ENCODE measurements around the gene SPDYE6.
A peak's percentile ranks its signal among the peaks of the same experiment; 100 is the strongest.
"Not testable (repeated sequence)": the region's sequence is repeated elsewhere in the genome, so short reads cannot be mapped to it uniquely, and the experiment has no call there.

Gene SPDYE6

GRCh38 chr7:102363549-102364393 lies 7.5 kb upstream of the SPDYE6 start:
- peak; percentile 94 for DNase-seq

- DNase-seq: not testable (repeated sequence)
These were observed 9.3 kb downstream of the SPDYE6 start for GRCh38 chr7:102346983-102347382.

- not testable (repeated sequence) for DNase-seq
These were observed 15.5 kb downstream of the SPDYE6 start for GRCh38 chr7:102340599-102341368.

- not testable (repeated sequence) for DNase-seq
These were observed 18.8 kb downstream of the SPDYE6 start for GRCh38 chr7:102337420-102337819.

- DNase-seq: not testable (repeated sequence)
These were observed 19.2 kb downstream of the SPDYE6 start for GRCh38 chr7:102337002-102337401.

GRCh38 chr7:102335574-102335973 lies 20.7 kb downstream of the SPDYE6 start:
- DNase-seq: not testable (repeated sequence)

- not testable (repeated sequence) for DNase-seq
These were observed 25.4 kb downstream of the SPDYE6 start for GRCh38 chr7:102330666-102331460.

DNA sequence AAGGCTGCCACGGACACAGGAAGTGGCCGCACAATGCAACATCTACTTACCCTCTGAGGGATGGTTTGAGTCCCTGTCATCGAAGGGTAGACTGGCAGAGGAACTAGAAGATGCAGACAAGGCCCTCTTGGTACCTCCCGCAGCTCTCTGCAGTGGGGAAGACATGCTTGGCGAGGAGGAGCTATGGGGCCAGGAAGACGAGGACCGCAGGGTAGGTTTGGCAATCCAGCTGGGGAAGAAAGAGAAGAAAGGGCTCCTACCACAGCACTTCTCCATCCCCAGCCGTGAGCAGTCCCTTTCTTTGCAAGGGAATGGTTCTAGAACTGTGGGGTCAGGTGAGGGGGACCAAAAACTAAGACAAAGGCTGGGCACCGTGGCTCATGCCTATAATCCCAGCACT lies 26.9 kb downstream of the SPDYE6 start:
- not testable (repeated sequence) for DNase-seq

GRCh38 chr7:102328863-102329262 lies 27.4 kb downstream of the SPDYE6 start:
- not testable (repeated sequence) for DNase-seq

- DNase-seq: not testable (repeated sequence)
These were observed 29.1 kb downstream of the SPDYE6 start for GRCh38 chr7:102327183-102327582.

DNA sequence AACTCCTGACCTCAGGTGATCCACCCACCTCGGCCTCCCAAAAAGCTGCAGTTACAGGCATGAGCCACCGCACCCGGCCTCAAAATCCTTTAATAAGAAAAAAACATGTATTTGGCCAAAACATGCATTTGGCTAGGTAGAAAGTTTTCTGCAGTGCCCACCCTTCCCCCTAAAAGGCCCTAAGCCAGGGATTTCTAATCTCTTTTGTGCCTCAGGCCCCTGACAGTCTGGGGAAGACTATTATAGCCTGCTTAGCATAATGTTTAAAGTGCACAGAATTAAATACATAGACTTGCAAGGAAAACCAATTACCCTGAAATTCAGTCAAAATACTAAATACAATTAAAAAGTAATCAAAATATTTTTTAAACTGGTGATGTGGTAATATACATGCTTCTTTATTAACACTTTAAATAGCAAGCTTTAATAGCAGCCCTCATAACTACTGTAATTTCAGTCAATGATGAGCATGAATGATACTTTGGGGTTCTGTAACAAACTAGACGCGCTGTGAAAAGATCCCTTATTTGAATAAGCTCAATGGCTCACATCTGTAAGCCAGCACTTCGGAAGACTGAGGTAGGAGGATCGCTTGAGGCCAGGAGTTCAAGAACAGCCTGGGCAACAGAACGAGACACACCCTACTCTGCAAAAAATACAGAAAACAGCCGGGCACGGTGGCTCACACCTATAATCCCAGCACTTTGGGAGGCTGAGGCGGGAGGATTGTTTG lies 29.9 kb downstream of the SPDYE6 start:
- peak; percentile 30 for DNase-seq

DNA sequence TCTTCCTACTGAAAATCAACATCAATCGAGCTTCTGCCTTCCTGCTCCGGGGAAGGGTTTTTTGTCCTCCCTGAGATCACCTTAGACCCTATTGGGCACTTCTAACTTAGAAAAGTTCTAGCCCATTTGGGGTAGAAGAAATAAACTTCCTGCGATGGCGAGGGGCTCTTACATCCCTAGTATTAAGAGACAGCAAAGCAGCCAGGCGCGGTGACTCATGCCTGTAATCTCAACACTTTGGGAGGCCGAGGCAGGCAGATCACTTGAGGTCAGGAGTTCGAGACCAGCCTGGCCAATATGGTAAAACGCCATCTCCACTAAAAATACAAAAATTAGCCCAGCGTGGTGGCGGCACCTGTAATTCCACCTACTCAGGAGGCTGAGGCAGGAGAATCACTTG lies 31.1 kb downstream of the SPDYE6 start:
- not testable (repeated sequence) for DNase-seq

DNA sequence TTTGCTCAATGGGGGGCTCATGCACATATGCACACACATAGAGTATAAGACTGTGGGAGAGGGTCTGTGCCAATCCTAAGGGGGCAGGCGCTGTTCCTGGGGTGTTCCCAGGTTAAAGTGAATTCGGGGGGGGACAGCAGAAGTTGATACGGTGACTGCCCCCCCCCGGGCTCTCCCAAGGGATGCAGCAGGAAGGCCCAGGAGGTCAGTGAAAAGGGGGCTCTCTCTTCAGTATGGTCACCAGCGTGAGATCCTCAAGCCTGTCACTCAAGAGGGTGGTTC lies 32.4 kb downstream of the SPDYE6 start:
- no peak for DNase-seq

DNA sequence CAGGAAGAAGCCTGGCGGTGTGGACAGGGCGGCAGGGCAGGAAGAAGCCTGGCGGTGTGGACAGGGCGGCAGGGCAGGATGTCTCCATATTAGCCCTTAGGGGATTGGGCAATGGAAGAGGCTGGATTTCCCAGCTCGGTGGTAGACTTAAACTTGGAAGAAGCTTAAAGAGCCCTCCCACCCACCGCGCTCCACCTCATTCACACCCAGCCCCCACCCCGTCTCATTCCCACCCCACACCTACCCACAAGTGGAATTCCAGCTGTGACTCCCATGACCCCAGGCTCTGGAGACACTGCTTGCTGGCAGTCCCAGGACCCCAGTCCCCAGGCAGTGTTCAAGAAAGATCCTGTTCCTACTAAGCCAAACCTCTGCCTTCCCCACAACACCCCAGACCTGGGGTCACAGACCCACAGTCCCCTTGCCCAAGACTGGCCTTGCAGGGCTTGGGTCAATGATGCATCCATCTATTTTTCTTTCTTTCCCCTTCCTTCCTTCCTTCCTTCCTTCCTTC lies 34.0 kb downstream of the SPDYE6 start:
- DNase-seq: no peak

DNA sequence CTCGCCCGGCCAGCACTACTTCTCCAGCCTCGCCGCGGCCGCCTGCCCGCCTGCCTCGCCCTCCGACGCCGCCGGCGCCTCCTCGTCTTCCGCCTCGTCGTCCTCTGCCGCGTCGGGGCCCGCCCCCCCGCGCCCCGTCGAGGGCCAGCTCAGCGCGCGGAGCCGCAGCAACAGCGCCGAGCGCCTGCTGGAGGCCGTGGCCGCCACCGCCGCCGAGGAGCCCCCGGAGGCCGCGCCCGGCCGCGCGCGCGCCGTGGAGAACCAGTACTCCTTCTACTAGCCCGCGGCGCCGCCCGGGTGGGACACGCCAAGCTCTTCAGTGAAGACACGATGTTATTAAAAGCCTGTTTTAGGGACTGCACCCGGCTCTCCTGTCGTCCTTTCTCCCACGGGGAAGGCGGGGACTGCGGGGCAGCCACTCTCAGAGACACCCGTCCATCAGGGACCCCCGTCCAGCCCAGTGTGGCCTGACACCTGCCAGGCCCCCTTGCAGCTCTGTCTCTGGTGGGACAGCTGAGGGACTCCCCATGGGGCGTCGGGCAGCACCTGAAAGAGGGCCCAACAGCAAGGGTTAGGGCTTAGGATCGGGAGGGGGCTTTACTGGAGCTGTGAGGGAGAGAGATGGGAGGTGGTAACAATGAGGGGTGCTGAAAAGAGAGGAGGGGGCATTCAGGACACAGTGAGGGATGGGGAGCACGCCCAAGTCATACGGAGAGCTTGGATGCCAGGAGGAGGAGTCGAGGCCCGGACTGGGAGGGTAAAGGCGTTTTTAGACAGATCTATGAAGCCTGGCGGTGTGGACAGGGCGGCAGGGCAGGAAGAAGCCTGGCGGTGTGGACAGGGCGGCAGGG lies 34.7 kb downstream of the SPDYE6 start:
- DNase-seq: no peak

GRCh38 chr7:102320601-102321350 lies 35.5 kb downstream of the SPDYE6 start:
- DNase-seq: no peak

GRCh38 chr7:102320181-102320580 lies 36.1 kb downstream of the SPDYE6 start:
- no peak for DNase-seq

DNA sequence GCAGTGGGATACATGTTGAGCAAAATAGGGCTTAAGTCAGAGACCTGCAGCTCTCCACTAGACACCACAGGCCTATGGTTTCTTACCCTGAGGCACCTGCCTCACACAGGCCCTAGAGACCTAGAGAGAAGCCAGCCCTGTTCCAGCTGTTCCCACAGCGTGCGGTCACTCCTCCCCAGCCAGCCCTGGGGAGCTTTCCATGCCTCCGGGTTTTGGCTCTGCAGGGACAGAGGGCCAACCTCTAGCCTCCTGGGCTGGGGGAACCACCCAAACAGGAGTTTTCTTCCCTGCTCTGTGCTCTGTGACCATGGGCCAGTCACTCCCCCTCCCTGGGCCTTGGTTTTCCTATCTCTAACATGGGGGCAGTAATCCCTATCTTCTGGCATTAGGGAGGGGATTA lies 36.6 kb downstream of the SPDYE6 start:
- no peak for DNase-seq

DNA sequence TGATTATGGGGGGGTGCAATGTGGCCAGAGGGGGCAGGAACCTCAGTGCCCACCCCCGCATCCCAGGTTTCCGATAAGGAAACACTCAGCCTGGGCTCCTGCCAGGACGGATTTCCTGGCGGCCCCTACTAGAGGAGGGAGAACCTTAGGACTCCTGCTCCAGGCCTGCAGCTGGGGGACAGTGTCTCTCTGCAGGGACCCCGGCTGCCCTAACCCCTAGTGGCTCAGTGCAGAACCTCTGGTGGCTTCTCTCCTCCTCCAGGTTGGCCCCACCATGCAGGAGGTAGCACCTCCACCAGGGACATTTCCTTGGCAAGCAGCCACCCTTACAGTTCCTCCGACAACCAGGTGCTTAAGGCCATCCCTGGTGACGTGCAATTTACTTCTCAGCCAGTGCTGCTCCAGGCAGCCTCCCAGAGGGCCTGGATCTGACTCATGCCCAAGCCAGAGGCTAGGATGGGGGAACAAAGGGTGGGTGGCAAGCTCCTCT lies 37.7 kb downstream of the SPDYE6 start:
- DNase-seq: peak; percentile 40
